ENCODE measurements around the gene POMT1.

GRCh38 chr9:131545786-131546335 is 43.1 kb downstream of the POMT1 start:
- no peak for TF ChIP-seq CTCF (IDR thresholded peaks at IDR 0.05)
- no peak for TF ChIP-seq EP300 (IDR thresholded peaks at IDR 0.05)
- TF ChIP-seq POLR2A (IDR thresholded peaks at IDR 0.05), result no peak
